Ovary (tissue), 3 donors: ENCODE measurements around the gene CADPS.

Experiments used
- EP300 ChIP-seq: sonication (generic); formaldehyde crosslinking; IDR thresholded peaks from one replicate; pipeline ENCODE4 v1.6.1; 2017; ENCODE audit warnings: antibody characterized with exemption
- TF ChIP-seq, protein P1 (sequence below), 3 donors: fragments of 450-650 bp in 2 of 3; fragments of 200-600 bp in 1 of 3; IDR thresholded peaks; one replicate each; pipeline versions ENCODE4 v1.5.1 to v1.8.0; 2016 to 2022; ENCODE audit warnings: antibody characterized with exemption in 3 of 3, mild to moderate bottlenecking in 1 of 3
- donor health status: DM: no; HTN: no; CAD: no.

DNA sequence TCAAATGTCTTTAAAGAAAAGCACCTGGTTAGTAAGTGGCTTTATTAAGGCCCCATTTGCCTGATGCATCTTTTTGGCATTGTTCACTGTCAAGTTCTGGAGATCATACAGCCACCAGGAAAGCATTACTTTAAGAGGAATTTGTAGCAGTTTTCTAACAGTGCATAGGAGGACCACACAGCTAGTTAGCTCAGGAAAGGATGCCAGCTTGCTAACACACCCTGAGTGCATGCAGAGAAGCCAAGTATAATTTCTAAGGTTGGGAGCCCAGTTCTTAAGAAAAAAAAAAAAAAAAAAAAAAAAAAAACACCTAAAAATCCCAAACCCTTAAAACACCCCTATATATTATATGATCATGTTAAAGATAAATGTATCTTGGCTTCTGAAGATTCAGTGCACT is 399.9 kb downstream of the CADPS start:
- TF ChIP-seq, protein P1, sequence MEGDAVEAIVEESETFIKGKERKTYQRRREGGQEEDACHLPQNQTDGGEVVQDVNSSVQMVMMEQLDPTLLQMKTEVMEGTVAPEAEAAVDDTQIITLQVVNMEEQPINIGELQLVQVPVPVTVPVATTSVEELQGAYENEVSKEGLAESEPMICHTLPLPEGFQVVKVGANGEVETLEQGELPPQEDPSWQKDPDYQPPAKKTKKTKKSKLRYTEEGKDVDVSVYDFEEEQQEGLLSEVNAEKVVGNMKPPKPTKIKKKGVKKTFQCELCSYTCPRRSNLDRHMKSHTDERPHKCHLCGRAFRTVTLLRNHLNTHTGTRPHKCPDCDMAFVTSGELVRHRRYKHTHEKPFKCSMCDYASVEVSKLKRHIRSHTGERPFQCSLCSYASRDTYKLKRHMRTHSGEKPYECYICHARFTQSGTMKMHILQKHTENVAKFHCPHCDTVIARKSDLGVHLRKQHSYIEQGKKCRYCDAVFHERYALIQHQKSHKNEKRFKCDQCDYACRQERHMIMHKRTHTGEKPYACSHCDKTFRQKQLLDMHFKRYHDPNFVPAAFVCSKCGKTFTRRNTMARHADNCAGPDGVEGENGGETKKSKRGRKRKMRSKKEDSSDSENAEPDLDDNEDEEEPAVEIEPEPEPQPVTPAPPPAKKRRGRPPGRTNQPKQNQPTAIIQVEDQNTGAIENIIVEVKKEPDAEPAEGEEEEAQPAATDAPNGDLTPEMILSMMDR (IDR thresholded peaks at IDR 0.05) = no peak
- no peak for TF ChIP-seq EP300
